Kidney (tissue), 14 donors: ENCODE results near the gene MMP11. TPM values are rescaled to one million over a fixed set of nuclear protein-coding genes. Genes with fewer than 3 reads are reported as not detected.

Experiments
- DNase-seq, 5 donors: peaks; one replicate each; pipeline ENCODE4 v3.0.0-alpha.2; 2013 to 2020
- FAIRE-seq: peaks from 2 replicates; lab custom pipeline; 2012; peaks lifted over from hg19 to GRCh38; lab: Jason Lieb, UNC
- H3K27ac ChIP-seq, 2 donors: one replicate each; pipeline ENCODE4 v1.7.0; 2013; ENCODE audit warnings: low read depth in 2 of 2, low read length in 2 of 2, inconsistent platforms in 1 of 2
- H3K27me3 ChIP-seq: one replicate; pipeline ENCODE4 v1.7.1; 2013; ENCODE audit warnings: low read length, inconsistent platforms; ENCODE audit not compliant: control insufficient read depth, insufficient read depth
- H3K36me3 ChIP-seq, 3 donors: one replicate each; pipeline versions ENCODE4 v1.7.0 to v1.7.1; 2013; ENCODE audit warnings: low read length in 3 of 3, control low read depth in 1 of 3, inconsistent platforms in 1 of 3; ENCODE audit not compliant: insufficient read depth in 3 of 3, control insufficient read depth in 2 of 3
- H3K4me1 ChIP-seq, 3 donors: one replicate each; pipeline versions ENCODE4 v1.7.0 to v1.7.1; 2013; ENCODE audit warnings: low read length in 3 of 3, inconsistent platforms in 1 of 3, low read depth in 1 of 3; ENCODE audit not compliant: control insufficient read depth in 2 of 3, insufficient read depth in 2 of 3
- H3K4me3 ChIP-seq, 3 donors: one replicate each; pipeline versions ENCODE4 v1.7.0 to v1.8.1; 2013; ENCODE audit warnings: low read length in 3 of 3, control low read depth in 1 of 3, inconsistent platforms in 1 of 3
- H3K9ac ChIP-seq, 3 donors: one replicate each; pipeline versions ENCODE4 v1.7.0 to v1.7.1; 2013; ENCODE audit warnings: low read length in 3 of 3, control low read depth in 1 of 3, inconsistent platforms in 1 of 3
- H3K9me3 ChIP-seq, 3 donors: one replicate each; pipeline versions ENCODE4 v1.7.0 to v1.7.1; 2013; ENCODE audit warnings: low read length in 3 of 3, control low read depth in 1 of 3, inconsistent platforms in 1 of 3; ENCODE audit not compliant: control insufficient read depth in 2 of 3, insufficient read depth in 1 of 3
- intact Hi-C: fragments of 100-400 bp; cut with DNase I; formaldehyde crosslinking; loops from one replicate; pipeline ENCODE4 v1.11.1; 2022
- polyA plus RNA-seq: library from polyadenylated mRNA; stranded (reverse); fragments of 350-450 nt; fragmentation: Illumina TruSeq; extraction: RNeasy Lipid Tissue Mini Kit (QIAGEN cat#74804); gene quantifications from one replicate; pipeline ENCODE4 v1.2.3, GENCODE V29; 2014; ENCODE audit warnings: low read depth, low replicate concordance; ENCODE audit not compliant: insufficient read depth
- total RNA-seq: library from RNA; stranded (reverse); fragmentation: NEBNext Ultra II Directional; extraction: Animal tissue kit (Norgen Biotek cat#: 25700); gene quantifications from one replicate; pipeline ENCODE4 v1.2.1, GENCODE V29; 2021
- TF ChIP-seq, protein P1 (sequence below): IDR thresholded peaks from 3 replicates; pipeline ENCODE4 v1.5.1; 2012; ENCODE audit warnings: mild to moderate bottlenecking, moderate library complexity, borderline replicate concordance; ENCODE audit not compliant: insufficient read depth; ENCODE audit errors: extremely low read depth
- donor health status: control.
- donor health status: control.
- donor health status: control.
- donor health status: control.
- donor health status: control.
- donor health status: DM: yes; HTN: yes; CAD: no.
- donor health status: Normal renal cell carcinoma (clear cell type).

MMP11 gene
- total and polyA plus RNA-seq, 2 donors from 2014 or later, result 2.7 to 4.4 TPM

- FAIRE-seq (no peak), DNase-seq (peak in 1 of 5 donors; percentile 16)
- TF ChIP-seq, protein P1, sequence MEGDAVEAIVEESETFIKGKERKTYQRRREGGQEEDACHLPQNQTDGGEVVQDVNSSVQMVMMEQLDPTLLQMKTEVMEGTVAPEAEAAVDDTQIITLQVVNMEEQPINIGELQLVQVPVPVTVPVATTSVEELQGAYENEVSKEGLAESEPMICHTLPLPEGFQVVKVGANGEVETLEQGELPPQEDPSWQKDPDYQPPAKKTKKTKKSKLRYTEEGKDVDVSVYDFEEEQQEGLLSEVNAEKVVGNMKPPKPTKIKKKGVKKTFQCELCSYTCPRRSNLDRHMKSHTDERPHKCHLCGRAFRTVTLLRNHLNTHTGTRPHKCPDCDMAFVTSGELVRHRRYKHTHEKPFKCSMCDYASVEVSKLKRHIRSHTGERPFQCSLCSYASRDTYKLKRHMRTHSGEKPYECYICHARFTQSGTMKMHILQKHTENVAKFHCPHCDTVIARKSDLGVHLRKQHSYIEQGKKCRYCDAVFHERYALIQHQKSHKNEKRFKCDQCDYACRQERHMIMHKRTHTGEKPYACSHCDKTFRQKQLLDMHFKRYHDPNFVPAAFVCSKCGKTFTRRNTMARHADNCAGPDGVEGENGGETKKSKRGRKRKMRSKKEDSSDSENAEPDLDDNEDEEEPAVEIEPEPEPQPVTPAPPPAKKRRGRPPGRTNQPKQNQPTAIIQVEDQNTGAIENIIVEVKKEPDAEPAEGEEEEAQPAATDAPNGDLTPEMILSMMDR, result no peak
- Histone ChIP-seq H3K27ac (no peak overlapping the region), H3K4me3 (no peak overlapping the region), H3K27me3 (no peaks in the 10 kb centered on the region), H3K9ac (no peak overlapping the region), H3K9me3 (no peaks in the 10 kb centered on the region), H3K36me3 (peaks cover 4 to 57% (median 31%) of the 10 kb centered on the region in 3 donors), H3K4me1 (peaks cover 0 to 5% (median 4%) of the 10 kb centered on the region in 3 donors)
- intact Hi-C loops, result no loop called here
Observed at GRCh38 chr22:23820748-23821211, 48.1 kb downstream of the MMP11 start.

GRCh38 chr22:23822101-23822671, 49.5 kb downstream of the MMP11 start:
- TF ChIP-seq, protein P1, result no peak
- peak overlapping the region; percentile 43 to 48 for H3K27ac ChIP-seq
- DNase-seq, result peak in 1 of 5 donors; percentile 52
- peaks cover 4 to 49% (median 33%) of the 10 kb centered on the region in 3 donors for H3K36me3 ChIP-seq
- peak overlapping the region in 1 of 3 donors; percentile 19 for H3K9ac ChIP-seq
- no peak for FAIRE-seq
- H3K27me3 ChIP-seq, result no peaks in the 10 kb centered on the region
- H3K9me3 ChIP-seq, result no peaks in the 10 kb centered on the region
- no peak overlapping the region for H3K4me3 ChIP-seq
- intact Hi-C loops, result no loop called here
- H3K4me1 ChIP-seq, result peaks cover 0 to 6% (median 5%) of the 10 kb centered on the region in 3 donors

DNA sequence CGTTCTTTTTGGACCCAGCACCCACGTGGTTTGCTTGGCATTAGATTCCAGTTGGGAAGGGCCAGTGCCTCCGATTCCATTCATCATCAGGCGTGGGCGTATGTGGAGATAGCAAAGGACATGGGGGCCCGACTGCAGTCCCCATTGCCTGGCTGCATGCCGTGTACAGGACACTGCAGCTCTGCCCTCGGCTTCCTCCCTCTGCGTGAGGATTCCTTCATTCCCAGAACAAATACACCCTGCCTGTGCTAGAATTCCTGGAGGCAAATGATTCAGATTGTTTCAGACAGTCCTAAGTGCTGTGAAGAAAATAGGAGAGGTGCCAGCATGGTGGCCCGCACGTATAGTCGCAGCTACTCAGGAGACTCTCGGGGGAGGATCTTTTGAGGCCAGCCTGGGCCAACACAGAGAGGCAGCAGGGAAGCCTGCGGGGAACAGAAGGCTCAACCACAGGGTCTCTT, 50.7 kb downstream of the MMP11 start:
- Histone ChIP-seq H3K4me3 (no peak overlapping the region), H3K4me1 (peaks cover 0 to 9% (median 5%) of the 10 kb centered on the region in 3 donors), H3K36me3 (peaks cover 2 to 45% (median 33%) of the 10 kb centered on the region in 3 donors), H3K27me3 (no peaks in the 10 kb centered on the region), H3K9me3 (no peaks in the 10 kb centered on the region), H3K9ac (no peak overlapping the region), H3K27ac (no peak overlapping the region)
- FAIRE-seq (no peak), DNase-seq (peak in 1 of 5 donors; percentile 62)
- TF ChIP-seq, protein P1, result no peak
- intact Hi-C loops, result no loop called here
